Hepatocyte (in vitro differentiated cells): ENCODE data around the gene AMD1.

Source experiments
- EZH2 ChIP-seq: fragments of 200-600 bp; sonication (generic); IDR thresholded peaks from 2 replicates; pipeline ENCODE4 v1.6.1; 2016; ENCODE audit warnings: antibody characterized with exemption, mild to moderate bottlenecking, borderline replicate concordance
- EZH2phosphoT487 ChIP-seq: fragments of 200-600 bp; sonication (generic); IDR thresholded peaks from one replicate; pipeline ENCODE4 v1.6.1; 2018; ENCODE audit warnings: antibody characterized with exemption, mild to moderate bottlenecking, low read depth, moderate library complexity; ENCODE audit not compliant: unreplicated experiment, severe bottlenecking

- TF ChIP-seq EZH2phosphoT487 (no peak), EZH2 (no peak)
These were observed 22.8 kb downstream of the AMD1 start for GRCh38 chr6:110897433-110897832.
